Upper lobe of right lung (tissue), 1 donor: ENCODE results near the gene CDS1. TPM values are rescaled to one million over a fixed set of nuclear protein-coding genes. Genes with fewer than 3 reads are reported as not detected.

Experiments used
- ATAC-seq: fragments of 200-7000 bp; cut with Tn5 transposase; one replicate; pipeline ENCODE4 v1.9.1; 2020; ENCODE audit warnings: mild to moderate bottlenecking, moderate library complexity
- DNase-seq: peaks from one replicate; pipeline ENCODE4 v3.0.0-alpha.2; 2020
- H3K27ac ChIP-seq: fragments of 200-600 bp; one replicate; pipeline ENCODE4 v1.8.0; 2022
- H3K27me3 ChIP-seq: fragments of 200-600 bp; one replicate; pipeline ENCODE4 v1.8.0; 2022; ENCODE audit warnings: mild to moderate bottlenecking
- H3K36me3 ChIP-seq: fragments of 200-600 bp; one replicate; pipeline ENCODE4 v1.8.0; 2022
- H3K4me1 ChIP-seq: fragments of 200-600 bp; one replicate; pipeline ENCODE4 v1.8.0; 2022
- H3K4me3 ChIP-seq: fragments of 200-600 bp; one replicate; pipeline ENCODE4 v1.8.0; 2022; ENCODE audit warnings: mild to moderate bottlenecking
- H3K9me3 ChIP-seq: fragments of 200-600 bp; one replicate; pipeline ENCODE4 v1.8.0; 2022
- intact Hi-C: fragments of 100-400 bp; cut with DNase I; formaldehyde crosslinking; loops from one replicate; pipeline ENCODE4 v1.11.0; 2022
- total RNA-seq: library from RNA; stranded (reverse); fragmentation: NEBNext Ultra II Directional; extraction: Animal tissue kit (Norgen Biotek cat#: 25700); gene quantifications from one replicate; pipeline ENCODE4 v1.2.1, GENCODE V29; 2021
- TF ChIP-seq, protein P1 (sequence below): fragments of 200-600 bp; IDR thresholded peaks from one replicate; pipeline ENCODE4 v1.8.0; 2022; ENCODE audit warnings: antibody characterized with exemption
- donor health status: DM: no; HTN: yes; CAD: no; lungs with severe emphysema.

Gene CDS1
- total RNA-seq, 1 donor from 2014 or later = 25.1 TPM

DNA sequence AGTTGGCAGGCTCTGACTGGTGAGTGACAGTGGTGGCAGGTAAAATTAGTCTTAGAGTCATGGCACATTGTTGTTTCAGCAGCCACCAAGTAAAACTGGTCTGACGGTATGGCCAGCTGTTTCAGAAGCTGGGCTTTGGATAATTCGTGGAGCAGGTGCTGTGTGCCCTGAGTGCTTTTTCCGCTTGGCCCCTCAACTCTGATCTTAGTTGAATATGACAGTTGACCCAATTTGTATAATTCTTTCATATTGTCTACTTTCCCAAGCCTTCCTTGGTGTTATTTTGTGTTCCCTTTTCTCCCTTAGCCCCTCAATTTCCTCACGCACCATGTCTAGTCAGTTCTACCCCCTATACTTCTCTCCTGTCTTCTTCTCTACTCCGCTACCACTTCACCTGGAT is 32.0 kb downstream of the CDS1 start:
- no peak overlapping the region for H3K27ac ChIP-seq
- H3K36me3 ChIP-seq = no peaks in the 10 kb centered on the region
- intact Hi-C loops = no loop called here
- H3K9me3 ChIP-seq = no peaks in the 10 kb centered on the region
- DNase-seq = no peak
- no peak for ATAC-seq
- no peak overlapping the region for H3K4me3 ChIP-seq
- H3K27me3 ChIP-seq = no peaks in the 10 kb centered on the region
- H3K4me1 ChIP-seq = no peaks in the 10 kb centered on the region
- TF ChIP-seq, protein P1, sequence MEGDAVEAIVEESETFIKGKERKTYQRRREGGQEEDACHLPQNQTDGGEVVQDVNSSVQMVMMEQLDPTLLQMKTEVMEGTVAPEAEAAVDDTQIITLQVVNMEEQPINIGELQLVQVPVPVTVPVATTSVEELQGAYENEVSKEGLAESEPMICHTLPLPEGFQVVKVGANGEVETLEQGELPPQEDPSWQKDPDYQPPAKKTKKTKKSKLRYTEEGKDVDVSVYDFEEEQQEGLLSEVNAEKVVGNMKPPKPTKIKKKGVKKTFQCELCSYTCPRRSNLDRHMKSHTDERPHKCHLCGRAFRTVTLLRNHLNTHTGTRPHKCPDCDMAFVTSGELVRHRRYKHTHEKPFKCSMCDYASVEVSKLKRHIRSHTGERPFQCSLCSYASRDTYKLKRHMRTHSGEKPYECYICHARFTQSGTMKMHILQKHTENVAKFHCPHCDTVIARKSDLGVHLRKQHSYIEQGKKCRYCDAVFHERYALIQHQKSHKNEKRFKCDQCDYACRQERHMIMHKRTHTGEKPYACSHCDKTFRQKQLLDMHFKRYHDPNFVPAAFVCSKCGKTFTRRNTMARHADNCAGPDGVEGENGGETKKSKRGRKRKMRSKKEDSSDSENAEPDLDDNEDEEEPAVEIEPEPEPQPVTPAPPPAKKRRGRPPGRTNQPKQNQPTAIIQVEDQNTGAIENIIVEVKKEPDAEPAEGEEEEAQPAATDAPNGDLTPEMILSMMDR = no peak

DNA sequence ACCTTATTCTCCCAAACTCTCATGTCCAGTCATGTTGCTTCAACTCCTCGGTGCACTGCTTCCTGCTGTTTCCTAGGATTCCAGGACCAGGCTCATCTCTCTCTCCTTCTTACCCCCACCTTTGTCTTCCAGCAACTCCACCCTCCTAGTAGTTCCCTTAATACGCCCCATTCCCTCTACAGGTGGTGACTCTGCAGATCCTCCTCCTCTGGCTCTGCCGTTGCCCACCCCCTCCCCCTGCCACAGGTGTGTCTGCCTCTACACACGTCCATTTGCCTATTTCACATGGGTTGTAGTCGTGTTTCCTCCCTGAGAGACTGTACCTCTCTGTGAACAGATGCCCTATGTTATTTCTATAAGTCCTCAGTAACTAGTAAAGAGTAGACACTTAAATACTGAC is 32.4 kb downstream of the CDS1 start:
- intact Hi-C loops = no loop called here
- Histone ChIP-seq H3K36me3 (no peaks in the 10 kb centered on the region), H3K27me3 (no peaks in the 10 kb centered on the region), H3K4me3 (no peak overlapping the region), H3K27ac (no peak overlapping the region), H3K4me1 (no peaks in the 10 kb centered on the region), H3K9me3 (no peaks in the 10 kb centered on the region)
- DNase-seq (no peak), ATAC-seq (no peak)
- TF ChIP-seq, protein P1 = no peak

DNA sequence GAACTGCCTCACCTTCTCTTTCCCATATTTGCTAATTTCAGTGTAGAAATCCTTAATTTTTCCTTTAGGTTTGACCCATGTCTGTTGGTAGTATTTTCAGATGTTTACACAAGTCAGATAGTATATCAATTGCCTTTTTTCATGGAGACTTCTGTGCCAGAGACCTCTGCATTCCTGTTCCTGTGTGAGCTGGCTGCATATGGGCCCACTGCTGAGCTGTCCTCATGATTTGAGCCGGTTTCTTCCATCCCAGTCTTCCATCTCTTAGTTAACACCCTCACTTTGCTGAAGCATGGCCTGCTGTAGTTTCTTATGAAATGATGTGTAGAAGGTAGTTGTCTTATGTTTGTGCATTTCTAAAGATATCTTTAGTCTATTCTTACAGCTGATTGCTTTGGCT is 40.0 kb downstream of the CDS1 start:
- no peak for ATAC-seq
- TF ChIP-seq, protein P1 = no peak
- intact Hi-C loops = no loop called here
- H3K27ac ChIP-seq = no peak overlapping the region
- H3K9me3 ChIP-seq = no peaks in the 10 kb centered on the region
- no peaks in the 10 kb centered on the region for H3K4me1 ChIP-seq
- H3K4me3 ChIP-seq = no peak overlapping the region
- H3K36me3 ChIP-seq = no peaks in the 10 kb centered on the region
- no peaks in the 10 kb centered on the region for H3K27me3 ChIP-seq
- DNase-seq = no peak

DNA sequence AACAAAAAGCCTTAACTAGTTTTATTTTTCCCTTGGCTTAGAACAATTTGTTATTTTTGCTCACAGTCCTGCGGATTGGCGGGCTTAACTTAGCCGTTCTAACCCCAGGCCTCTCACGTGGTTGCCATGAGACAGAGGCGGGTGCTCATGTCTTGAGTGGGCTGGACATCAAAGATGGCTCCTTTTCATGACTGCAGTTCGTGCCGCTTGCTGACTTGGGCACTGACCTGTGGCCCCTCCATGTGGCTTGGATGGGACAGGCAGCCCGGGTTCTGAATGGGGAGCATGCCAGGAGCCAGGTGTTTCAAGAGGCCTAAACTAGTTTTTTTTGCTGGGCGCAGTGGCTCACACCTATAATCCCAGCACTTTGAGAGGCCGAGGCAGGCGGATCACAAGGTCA is 40.7 kb downstream of the CDS1 start:
- Histone ChIP-seq H3K9me3 (no peaks in the 10 kb centered on the region), H3K4me1 (no peaks in the 10 kb centered on the region), H3K27ac (no peak overlapping the region), H3K4me3 (no peak overlapping the region), H3K27me3 (no peaks in the 10 kb centered on the region), H3K36me3 (no peaks in the 10 kb centered on the region)
- TF ChIP-seq, protein P1 = no peak
- intact Hi-C loops = no loop called here
- DNase-seq (no peak), ATAC-seq (no peak)

DNA sequence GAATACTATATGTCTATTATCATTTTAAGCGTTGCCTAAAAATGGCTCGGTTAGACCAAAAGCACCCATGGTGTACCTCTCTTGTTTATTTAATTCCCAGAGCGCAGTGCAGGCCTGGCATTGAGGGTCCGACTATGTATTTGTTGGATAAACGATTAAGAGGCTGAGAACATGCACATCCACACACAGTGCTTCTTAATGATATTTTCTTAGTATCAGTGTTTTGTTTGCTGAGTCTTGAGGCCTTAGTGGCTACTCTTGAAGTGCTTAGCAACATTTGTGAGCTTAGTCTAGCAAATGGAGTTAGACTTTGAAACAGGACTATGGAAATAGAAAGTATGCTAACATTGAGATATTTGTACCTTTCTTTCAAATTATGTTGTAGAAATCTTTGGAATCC is 43.7 kb downstream of the CDS1 start:
- no peak for ATAC-seq
- H3K36me3 ChIP-seq = no peaks in the 10 kb centered on the region
- no peak overlapping the region for H3K27ac ChIP-seq
- no peaks in the 10 kb centered on the region for H3K27me3 ChIP-seq
- TF ChIP-seq, protein P1 = no peak
- no peaks in the 10 kb centered on the region for H3K4me1 ChIP-seq
- no peak for DNase-seq
- intact Hi-C loops = no loop called here
- H3K9me3 ChIP-seq = no peaks in the 10 kb centered on the region
- no peak overlapping the region for H3K4me3 ChIP-seq

GRCh38 chr4:84631573-84631972 is 48.6 kb downstream of the CDS1 start:
- no peaks in the 10 kb centered on the region for H3K27me3 ChIP-seq
- no peaks in the 10 kb centered on the region for H3K4me1 ChIP-seq
- no peak overlapping the region for H3K27ac ChIP-seq
- no peak overlapping the region for H3K4me3 ChIP-seq
- TF ChIP-seq, protein P1 = no peak
- ATAC-seq (no peak), DNase-seq (no peak)
- intact Hi-C loops = no loop called here
- H3K36me3 ChIP-seq = no peaks in the 10 kb centered on the region
- no peaks in the 10 kb centered on the region for H3K9me3 ChIP-seq
